H9 (cell line): Measurements from ENCODE around the gene ACTR10. TPM values are rescaled to one million over a fixed set of nuclear protein-coding genes. Genes with fewer than 3 reads are reported as not detected.

Experiments used
- DNase-seq: peaks from one replicate; pipeline ENCODE4 v3.0.0-alpha.2; 2017
- H2AFZ ChIP-seq: one replicate; pipeline ENCODE4 v1.6.1; 2013; ENCODE audit warnings: mild to moderate bottlenecking, low read length, control low read depth, moderate library complexity
- H2AK5ac ChIP-seq: 2 replicates; pipeline ENCODE4 v1.6.1; 2013; ENCODE audit warnings: low read length, control low read depth, mixed read lengths; ENCODE audit not compliant: insufficient read length
- H2BK120ac ChIP-seq: one replicate; pipeline ENCODE4 v1.6.1; 2013; ENCODE audit warnings: low read depth, mild to moderate bottlenecking, low read length, control low read depth, inconsistent platforms; ENCODE audit not compliant: poor library complexity, severe bottlenecking
- H2BK12ac ChIP-seq: 2 replicates; pipeline ENCODE4 v1.6.1; 2013; ENCODE audit warnings: low read length, control low read depth, mixed read lengths, low read depth; ENCODE audit not compliant: insufficient read length
- H2BK15ac ChIP-seq: 2 replicates; pipeline ENCODE4 v1.6.1; 2013; ENCODE audit warnings: low read depth, low read length, control low read depth
- H2BK20ac ChIP-seq: one replicate; pipeline ENCODE4 v1.6.1; 2013; ENCODE audit warnings: low read depth, mild to moderate bottlenecking, low read length, control low read depth, inconsistent platforms; ENCODE audit not compliant: poor library complexity, severe bottlenecking
- H2BK5ac ChIP-seq: 2 replicates; pipeline ENCODE4 v1.6.1; 2013; ENCODE audit warnings: low read length, control low read depth, mixed read lengths; ENCODE audit not compliant: insufficient read length
- H3K14ac ChIP-seq: 2 replicates; pipeline ENCODE4 v1.6.1; 2013; ENCODE audit warnings: low read length, control low read depth; ENCODE audit not compliant: insufficient read depth
- H3K18ac ChIP-seq: 2 replicates; pipeline ENCODE4 v1.6.1; 2013; ENCODE audit warnings: low read depth, mild to moderate bottlenecking, mixed read lengths, low read length, control low read depth; ENCODE audit not compliant: insufficient read length
- H3K23ac ChIP-seq: 2 replicates; pipeline ENCODE4 v1.6.1; 2013; ENCODE audit warnings: low read length, control low read depth, mixed read lengths, low read depth; ENCODE audit not compliant: insufficient read length
- H3K23me2 ChIP-seq: 2 replicates; pipeline ENCODE4 v1.6.1; 2013; ENCODE audit warnings: low read depth, mild to moderate bottlenecking, mixed read lengths, low read length, control low read depth; ENCODE audit not compliant: insufficient read length, poor library complexity, severe bottlenecking
- H3K27ac ChIP-seq: 2 replicates; pipeline ENCODE4 v1.5.1; 2013; ENCODE audit warnings: low read length, control low read depth, mixed read lengths, low read depth; ENCODE audit not compliant: insufficient read length
- H3K27me3 ChIP-seq: 2 replicates; pipeline ENCODE4 v1.6.1; 2013; ENCODE audit warnings: low read length, control low read depth, inconsistent platforms; ENCODE audit not compliant: insufficient read depth
- H3K4ac ChIP-seq: 2 replicates; pipeline ENCODE4 v1.6.1; 2013; ENCODE audit warnings: low read depth, mild to moderate bottlenecking, control low read depth, inconsistent platforms, low read length, moderate library complexity
- H3K4me1 ChIP-seq: 2 replicates; pipeline ENCODE4 v1.6.1; 2013; ENCODE audit warnings: low read length, control low read depth, inconsistent platforms; ENCODE audit not compliant: insufficient read depth
- H3K4me2 ChIP-seq: 2 replicates; pipeline ENCODE4 v1.6.1; 2013; ENCODE audit warnings: low read length, control low read depth, mixed read lengths; ENCODE audit not compliant: insufficient read length, insufficient read depth
- H3K56ac ChIP-seq: 2 replicates; pipeline ENCODE4 v1.6.1; 2013; ENCODE audit warnings: low read depth, mild to moderate bottlenecking, mixed read lengths, low read length, control low read depth; ENCODE audit not compliant: insufficient read length
- H3K79me1 ChIP-seq: 2 replicates; pipeline ENCODE4 v1.6.1; 2013; ENCODE audit warnings: low read depth, mild to moderate bottlenecking, moderate library complexity, low read length, control low read depth, inconsistent platforms; ENCODE audit not compliant: insufficient read depth, poor library complexity, severe bottlenecking
- H3K79me2 ChIP-seq: 2 replicates; pipeline ENCODE4 v1.6.1; 2013; ENCODE audit warnings: low read length, control low read depth, inconsistent platforms; ENCODE audit not compliant: insufficient read depth
- H3K9ac ChIP-seq: 2 replicates; pipeline ENCODE4 v1.6.1; 2013; ENCODE audit warnings: low read length, control low read depth, mixed read lengths; ENCODE audit not compliant: insufficient read length; ENCODE audit errors: extremely low read depth
- H3K9me3 ChIP-seq: one replicate; pipeline ENCODE4 v1.6.1; 2013; ENCODE audit warnings: low read depth, low read length, inconsistent platforms; ENCODE audit not compliant: control insufficient read depth
- H3T11ph ChIP-seq: one replicate; pipeline ENCODE4 v1.6.1; 2013; ENCODE audit warnings: mild to moderate bottlenecking, low read length, control low read depth, inconsistent platforms
- H4K20me1 ChIP-seq: one replicate; pipeline ENCODE4 v1.6.1; 2013; ENCODE audit not compliant: control insufficient read depth, insufficient read length, insufficient read depth
- H4K5ac ChIP-seq: 2 replicates; pipeline ENCODE4 v1.6.1; 2013; ENCODE audit warnings: low read depth, mild to moderate bottlenecking, mixed read lengths, low read length, control low read depth; ENCODE audit not compliant: insufficient read length
- H4K8ac ChIP-seq: replicated peaks from 2 replicates; pipeline ENCODE4 v1.6.1; 2013; ENCODE audit warnings: low read length, control low read depth, mixed read lengths, low read depth; ENCODE audit not compliant: insufficient read length
- H4K91ac ChIP-seq: 2 replicates; pipeline ENCODE4 v1.6.1; 2013; ENCODE audit warnings: low read depth, mild to moderate bottlenecking, moderate library complexity, mixed read lengths, low read length, control low read depth; ENCODE audit not compliant: insufficient read length
- H3K27ac Mint-ChIP-seq, 3 experiments: 2 replicates in 2 of 3; 3 replicates in 1 of 3; pipeline ENCODE4 v1.8.0; 2020 to 2021; ENCODE audit warnings: mixed read lengths in 3 of 3, mild to moderate bottlenecking in 1 of 3, moderate library complexity in 1 of 3
- H3K27me3 Mint-ChIP-seq: 2 replicates; pipeline ENCODE4 v1.8.0; 2021; ENCODE audit warnings: low read depth, mild to moderate bottlenecking, moderate library complexity, mixed read lengths
- H3K36me3 Mint-ChIP-seq, 3 experiments: 2 replicates in 2 of 3; 3 replicates in 1 of 3; pipeline ENCODE4 v1.8.0; 2020 to 2021; ENCODE audit warnings: low read depth in 3 of 3, mixed read lengths in 3 of 3; ENCODE audit not compliant: insufficient read depth in 1 of 3
- H3K4me1 Mint-ChIP-seq, 2 experiments: 2 replicates each; pipeline ENCODE4 v1.8.0; 2020; ENCODE audit warnings: mixed read lengths in 2 of 2
- H3K4me3 Mint-ChIP-seq, 2 experiments: 2 replicates in 1 of 2; 3 replicates in 1 of 2; pipeline ENCODE4 v1.8.0; 2020 to 2021; ENCODE audit warnings: mild to moderate bottlenecking in 2 of 2, mixed read lengths in 2 of 2, moderate library complexity in 1 of 2
- H3K9me3 Mint-ChIP-seq, 2 experiments: 2 replicates in 1 of 2; 3 replicates in 1 of 2; pipeline ENCODE4 v1.8.0; 2020; ENCODE audit warnings: mild to moderate bottlenecking in 2 of 2, mixed read lengths in 2 of 2, moderate library complexity in 1 of 2
- WGBS: extraction: QIAGEN DNeasy Blood & Tissue Kit; methylation state at CpG from one replicate; pipeline ENCODE4 v1.1.7; 2013; ENCODE audit warnings: missing lambda C conversion rate, low lambda C conversion rate, mixed read lengths; ENCODE audit not compliant: insufficient read length; ENCODE audit errors: extremely low coverage; 5-methylcytosine and 5-hydroxymethylcytosine counted together
- total RNA-seq: library from RNA; stranded (reverse); gene quantifications from 2 replicates; pipeline ENCODE4 v1.2.1, GENCODE V29; 2021
- TF ChIP-seq, protein P1 (sequence below): fragments of 200-600 bp; sonication (generic); conservative IDR thresholded peaks from 3 replicates; pipeline ENCODE4 v1.8.0; 2021; ENCODE audit warnings: antibody characterized with exemption, mild to moderate bottlenecking

Gene ACTR10
- total RNA-seq, 1 experiment from 2014 or later, result 41.0 TPM

DNA sequence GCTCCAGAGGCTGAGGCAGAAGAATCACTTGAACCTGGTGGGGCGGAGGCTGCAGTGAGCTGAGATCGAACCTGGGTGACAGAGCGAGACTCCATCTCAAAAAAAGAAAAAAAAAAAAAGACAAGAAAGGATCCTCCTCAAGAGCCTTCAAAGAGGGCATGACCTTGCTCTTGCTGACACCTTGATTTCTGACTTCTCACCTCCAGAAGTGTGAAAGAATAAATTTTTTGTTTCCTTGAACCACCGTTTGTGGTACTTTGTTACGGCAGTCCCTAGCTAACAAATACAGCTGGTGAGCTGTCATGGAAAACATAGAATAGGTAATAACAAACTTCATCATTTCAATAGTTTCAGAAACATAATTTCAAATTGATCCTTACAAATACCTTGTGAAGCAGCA is 1.9 kb upstream of the ACTR10 start:
- Histone ChIP-seq H2BK120ac (no peak overlapping the region), H3K79me2 (peaks cover 2% of the 10 kb centered on the region; the same call in 1 of the 2 replicates), H4K5ac (no peak overlapping the region), H3K18ac (no peak overlapping the region), H2AFZ (no peak overlapping the region), H4K20me1 (no peaks in the 10 kb centered on the region), H3K4me2 (no peak overlapping the region), H3K4me1 (no peaks in the 10 kb centered on the region), H3K79me1 (no peaks in the 10 kb centered on the region), H3K9me3 (no peaks in the 10 kb centered on the region), H3K14ac (no peak overlapping the region), H4K8ac (no peak overlapping the region), H3K23ac (no peak overlapping the region), H3K56ac (no peak overlapping the region), H3K9ac (no peak overlapping the region), H2BK5ac (no peak overlapping the region), H2AK5ac (no peak overlapping the region), H2BK15ac (no peak overlapping the region), H3K4ac (no peak overlapping the region), H3K27ac (no peak overlapping the region), H2BK12ac (no peak overlapping the region), H3K27me3 (no peaks in the 10 kb centered on the region), H3T11ph (no peak overlapping the region), H2BK20ac (no peak overlapping the region), H3K23me2 (peaks cover 4% of the 10 kb centered on the region), H4K91ac (no peak overlapping the region)
- no peak for DNase-seq
- H3K27ac Mint-ChIP-seq, result no peak overlapping the region
- H3K4me3 Mint-ChIP-seq, result no peak overlapping the region
- H3K4me1 Mint-ChIP-seq, result peaks cover 18 to 24% of the 10 kb centered on the region in 2 experiments
- H3K9me3 Mint-ChIP-seq, result no peaks in the 10 kb centered on the region
- no CpG with 5 or more reads among the region's 5 CpGs for WGBS
- no peaks in the 10 kb centered on the region for H3K27me3 Mint-ChIP-seq
- H3K36me3 Mint-ChIP-seq, result no peaks in the 10 kb centered on the region
- TF ChIP-seq, protein P1, sequence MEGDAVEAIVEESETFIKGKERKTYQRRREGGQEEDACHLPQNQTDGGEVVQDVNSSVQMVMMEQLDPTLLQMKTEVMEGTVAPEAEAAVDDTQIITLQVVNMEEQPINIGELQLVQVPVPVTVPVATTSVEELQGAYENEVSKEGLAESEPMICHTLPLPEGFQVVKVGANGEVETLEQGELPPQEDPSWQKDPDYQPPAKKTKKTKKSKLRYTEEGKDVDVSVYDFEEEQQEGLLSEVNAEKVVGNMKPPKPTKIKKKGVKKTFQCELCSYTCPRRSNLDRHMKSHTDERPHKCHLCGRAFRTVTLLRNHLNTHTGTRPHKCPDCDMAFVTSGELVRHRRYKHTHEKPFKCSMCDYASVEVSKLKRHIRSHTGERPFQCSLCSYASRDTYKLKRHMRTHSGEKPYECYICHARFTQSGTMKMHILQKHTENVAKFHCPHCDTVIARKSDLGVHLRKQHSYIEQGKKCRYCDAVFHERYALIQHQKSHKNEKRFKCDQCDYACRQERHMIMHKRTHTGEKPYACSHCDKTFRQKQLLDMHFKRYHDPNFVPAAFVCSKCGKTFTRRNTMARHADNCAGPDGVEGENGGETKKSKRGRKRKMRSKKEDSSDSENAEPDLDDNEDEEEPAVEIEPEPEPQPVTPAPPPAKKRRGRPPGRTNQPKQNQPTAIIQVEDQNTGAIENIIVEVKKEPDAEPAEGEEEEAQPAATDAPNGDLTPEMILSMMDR, result no peak
